ENCODE measurements around the gene ROR2. TPM values are rescaled to one million over a fixed set of nuclear protein-coding genes. Genes with fewer than 3 reads are reported as not detected.
A peak's percentile ranks its signal among the peaks of the same experiment; 100 is the strongest.

ROR2 gene
- total and polyA plus RNA-seq, 2 of the 13 experiments (the other 11 are each of a cell fraction or from before 2014, with no cell fraction given), result not detected

GRCh38 chr9:91775011-91775707 lies 174.9 kb downstream of the ROR2 start:
- no peaks in the 10 kb centered on the region for H3K36me3 ChIP-seq (replicated peaks in 1 of 2; ENCODE audit: control insufficient read depth in 1 of 2, insufficient read depth in 2 of 2, low read length in 2 of 2)
- ChIA-PET CTCF (ENCODE audit: low intra/inter-chr PET ratio, low total read pairs) (interaction anchor here (1.0 to 2.0 kb wide), 3 partner anchors 175 to 861 kb away, joined by 3 to 18 read pairs (median 6); partner anchors contain the start of gene ROR2), POLR2A (no interaction called here)
- H3K79me2 ChIP-seq (ENCODE audit: insufficient read depth, low read length), result no peaks in the 10 kb centered on the region
- H4K20me1 ChIP-seq (ENCODE audit: insufficient read depth, low read length), result no peaks in the 10 kb centered on the region
- no peaks in the 10 kb centered on the region for H3K9me3 ChIP-seq (ENCODE audit: low read length)
- peaks cover 7 to 65% of the 10 kb centered on the region in 2 experiments; a peak in 3 of 5 replicates for H3K27me3 ChIP-seq (ENCODE audit: control insufficient read depth in 1 of 2, insufficient read depth in 2 of 2, low read length in 2 of 2)
- BruUV-seq (replicated peaks), result no TSS peak
- no peak overlapping the region for H3K4me3 ChIP-seq (replicated peaks in 1 of 3; ENCODE audit: insufficient read depth in 1 of 3, low read depth in 2 of 3, low read length in 3 of 3)
- H3K27ac ChIP-seq (ENCODE audit: extremely low read length, insufficient read depth, low read length), result no peak overlapping the region
- WGBS (ENCODE audit: low lambda C conversion rate), result 50% methylated on average over 3 of the region's 9 CpGs
- H3K4me2 ChIP-seq (ENCODE audit: low read depth, low read length), result no peak overlapping the region
- no peaks in the 10 kb centered on the region for H3K4me1 ChIP-seq (ENCODE audit: insufficient read depth, low read length)
- intact Hi-C loops (cut with micrococcal nuclease; ENCODE audit: unreplicated experiment), result loop anchor here (1.0 kb wide), 1 partner anchor 175 kb away; the partner anchor contains the start of gene ROR2
- peak; percentile 69 for FAIRE-seq
- in situ Hi-C loops (cut with HindIII; ENCODE audit: extremely low pct_ligation_motif_present, low pct_unique_long_range_greater_than_20kb), result no loop called here
- no peak overlapping the region for H2AFZ ChIP-seq (ENCODE audit: low read length)
- ATAC-seq, result peak; percentile 92
- H3K9ac ChIP-seq (ENCODE audit: insufficient read depth, low read depth, low read length), result no peak overlapping the region
- peak; percentile 43 for DNase-seq (ENCODE audit: low spot score)
- TF ChIP-seq EED (CRISPR knock-in tag; IDR thresholded peaks at IDR 0.05), result 0 out of 2 replicates have a peak, but pooled peaks have one; percentile 47
- peak; percentile 93 for TF ChIP-seq CTCF (CRISPR knock-in tag; IDR thresholded peaks at IDR 0.05)
- peak; percentile 60 for TF ChIP-seq XRCC5 (optimal IDR thresholded peaks at IDR 0.05; ENCODE audit: low read length)
- no peak for TF ChIP-seq ATAD3A (CRISPR knock-in tag; IDR thresholded peaks at IDR 0.05)
- TF ChIP-seq GPN1 (CRISPR knock-in tag; IDR thresholded peaks at IDR 0.05; ENCODE audit: borderline replicate concordance), result no peak
- peak; percentile 88 for TF ChIP-seq TEAD3 (CRISPR knock-in tag; optimal IDR thresholded peaks at IDR 0.05; ENCODE audit: borderline replicate concordance)
- peak; percentile 48 for TF ChIP-seq SMC3 (IDR thresholded peaks at IDR 0.05; ENCODE audit: low read length)
- TF ChIP-seq ZNF432 (CRISPR knock-in tag; IDR thresholded peaks at IDR 0.05; ENCODE audit: borderline replicate concordance), result no peak
- no peak for TF ChIP-seq MAZ (IDR thresholded peaks at IDR 0.05; ENCODE audit: borderline replicate concordance, low read depth, low read length)
- peak; percentile 35; the same call in 1 of the 2 replicates for TF ChIP-seq MAZ (CRISPR knock-in tag; IDR thresholded peaks at IDR 0.05; ENCODE audit: low read depth)
- peak; percentile 92 for TF ChIP-seq STAG1 (CRISPR knock-in tag; IDR thresholded peaks at IDR 0.05)
- peak; percentile 75 for TF ChIP-seq RAD21 (CRISPR knock-in tag; IDR thresholded peaks at IDR 0.05)
- TF ChIP-seq ZNF788 (CRISPR knock-in tag; IDR thresholded peaks at IDR 0.05; ENCODE audit: borderline replicate concordance), result 0 out of 2 replicates have a peak, but pooled peaks have one; percentile 22
- TF ChIP-seq ZNF691 (CRISPR knock-in tag; IDR thresholded peaks at IDR 0.05; ENCODE audit: borderline replicate concordance, low read depth), result no peak
- TF ChIP-seq FOXP1 (IDR thresholded peaks at IDR 0.05), result no peak
- TF ChIP-seq FOXP1 (CRISPR knock-in tag; IDR thresholded peaks at IDR 0.05), result no peak
